ENCODE results near the gene CNBD2. TPM values are rescaled to one million over a fixed set of nuclear protein-coding genes. Genes with fewer than 3 reads are reported as not detected.

The CNBD2 gene
- total and polyA plus RNA-seq, 10 of the 15 experiments (the other 5 are each of a cell fraction or from before 2014, with no cell fraction given) = 0.86 to 7.4 (median 4.6) TPM

DNA sequence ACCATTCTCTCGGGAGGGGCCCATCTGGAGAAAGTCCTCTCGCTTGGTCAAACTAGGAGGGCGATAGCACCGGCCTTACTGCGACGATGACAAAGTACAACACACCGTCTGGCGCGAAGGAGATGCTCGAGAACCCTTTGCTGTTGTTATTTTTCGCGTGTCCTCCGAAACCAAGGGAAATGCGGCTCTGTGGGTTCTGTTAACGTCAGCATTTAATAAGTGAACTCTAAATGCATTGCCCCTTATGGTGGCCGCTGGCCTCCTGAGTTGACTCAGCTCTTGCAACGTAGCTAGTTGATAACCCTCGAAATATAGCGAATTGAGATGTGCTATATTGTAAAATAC lies 13.5 kb upstream of the CNBD2 start (continued):
- peak; percentile 29; the same call in 1 of the 2 replicates for TF ChIP-seq BCL11A (IDR thresholded peaks at IDR 0.05; ENCODE audit: low read depth, low read length)
- TF ChIP-seq ESRRA (IDR thresholded peaks at IDR 0.05; ENCODE audit: low read length) = no peak
- no peak for TF ChIP-seq EP300 (IDR thresholded peaks at IDR 0.05; ENCODE audit: borderline replicate concordance in 1 of 2, control insufficient read depth in 1 of 2, low read depth in 2 of 2, low read length in 2 of 2)
- TF ChIP-seq PAX8 (IDR thresholded peaks at IDR 0.05) = no peak
- TF ChIP-seq MTA2 (IDR thresholded peaks at IDR 0.05; ENCODE audit: low read depth) = peak; percentile 59
- 0 out of 2 replicates have a peak, but pooled peaks have one; percentile 51 for TF ChIP-seq JUNB (IDR thresholded peaks at IDR 0.05)
- TF ChIP-seq BRCA1 (IDR thresholded peaks at IDR 0.05; ENCODE audit: low read depth, low read length) = no peak
- TF ChIP-seq, protein P1, sequence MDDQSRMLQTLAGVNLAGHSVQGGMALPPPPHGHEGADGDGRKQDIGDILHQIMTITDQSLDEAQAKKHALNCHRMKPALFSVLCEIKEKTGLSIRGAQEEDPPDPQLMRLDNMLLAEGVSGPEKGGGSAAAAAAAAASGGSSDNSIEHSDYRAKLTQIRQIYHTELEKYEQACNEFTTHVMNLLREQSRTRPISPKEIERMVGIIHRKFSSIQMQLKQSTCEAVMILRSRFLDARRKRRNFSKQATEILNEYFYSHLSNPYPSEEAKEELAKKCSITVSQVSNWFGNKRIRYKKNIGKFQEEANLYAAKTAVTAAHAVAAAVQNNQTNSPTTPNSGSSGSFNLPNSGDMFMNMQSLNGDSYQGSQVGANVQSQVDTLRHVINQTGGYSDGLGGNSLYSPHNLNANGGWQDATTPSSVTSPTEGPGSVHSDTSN (IDR thresholded peaks at IDR 0.05; ENCODE audit: insufficient replicate concordance, low read depth, low read length) = no peak
- TF ChIP-seq, protein P2, sequence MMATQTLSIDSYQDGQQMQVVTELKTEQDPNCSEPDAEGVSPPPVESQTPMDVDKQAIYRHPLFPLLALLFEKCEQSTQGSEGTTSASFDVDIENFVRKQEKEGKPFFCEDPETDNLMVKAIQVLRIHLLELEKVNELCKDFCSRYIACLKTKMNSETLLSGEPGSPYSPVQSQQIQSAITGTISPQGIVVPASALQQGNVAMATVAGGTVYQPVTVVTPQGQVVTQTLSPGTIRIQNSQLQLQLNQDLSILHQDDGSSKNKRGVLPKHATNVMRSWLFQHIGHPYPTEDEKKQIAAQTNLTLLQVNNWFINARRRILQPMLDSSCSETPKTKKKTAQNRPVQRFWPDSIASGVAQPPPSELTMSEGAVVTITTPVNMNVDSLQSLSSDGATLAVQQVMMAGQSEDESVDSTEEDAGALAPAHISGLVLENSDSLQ (IDR thresholded peaks at IDR 0.05) = no peak
- TF ChIP-seq, protein P3, sequence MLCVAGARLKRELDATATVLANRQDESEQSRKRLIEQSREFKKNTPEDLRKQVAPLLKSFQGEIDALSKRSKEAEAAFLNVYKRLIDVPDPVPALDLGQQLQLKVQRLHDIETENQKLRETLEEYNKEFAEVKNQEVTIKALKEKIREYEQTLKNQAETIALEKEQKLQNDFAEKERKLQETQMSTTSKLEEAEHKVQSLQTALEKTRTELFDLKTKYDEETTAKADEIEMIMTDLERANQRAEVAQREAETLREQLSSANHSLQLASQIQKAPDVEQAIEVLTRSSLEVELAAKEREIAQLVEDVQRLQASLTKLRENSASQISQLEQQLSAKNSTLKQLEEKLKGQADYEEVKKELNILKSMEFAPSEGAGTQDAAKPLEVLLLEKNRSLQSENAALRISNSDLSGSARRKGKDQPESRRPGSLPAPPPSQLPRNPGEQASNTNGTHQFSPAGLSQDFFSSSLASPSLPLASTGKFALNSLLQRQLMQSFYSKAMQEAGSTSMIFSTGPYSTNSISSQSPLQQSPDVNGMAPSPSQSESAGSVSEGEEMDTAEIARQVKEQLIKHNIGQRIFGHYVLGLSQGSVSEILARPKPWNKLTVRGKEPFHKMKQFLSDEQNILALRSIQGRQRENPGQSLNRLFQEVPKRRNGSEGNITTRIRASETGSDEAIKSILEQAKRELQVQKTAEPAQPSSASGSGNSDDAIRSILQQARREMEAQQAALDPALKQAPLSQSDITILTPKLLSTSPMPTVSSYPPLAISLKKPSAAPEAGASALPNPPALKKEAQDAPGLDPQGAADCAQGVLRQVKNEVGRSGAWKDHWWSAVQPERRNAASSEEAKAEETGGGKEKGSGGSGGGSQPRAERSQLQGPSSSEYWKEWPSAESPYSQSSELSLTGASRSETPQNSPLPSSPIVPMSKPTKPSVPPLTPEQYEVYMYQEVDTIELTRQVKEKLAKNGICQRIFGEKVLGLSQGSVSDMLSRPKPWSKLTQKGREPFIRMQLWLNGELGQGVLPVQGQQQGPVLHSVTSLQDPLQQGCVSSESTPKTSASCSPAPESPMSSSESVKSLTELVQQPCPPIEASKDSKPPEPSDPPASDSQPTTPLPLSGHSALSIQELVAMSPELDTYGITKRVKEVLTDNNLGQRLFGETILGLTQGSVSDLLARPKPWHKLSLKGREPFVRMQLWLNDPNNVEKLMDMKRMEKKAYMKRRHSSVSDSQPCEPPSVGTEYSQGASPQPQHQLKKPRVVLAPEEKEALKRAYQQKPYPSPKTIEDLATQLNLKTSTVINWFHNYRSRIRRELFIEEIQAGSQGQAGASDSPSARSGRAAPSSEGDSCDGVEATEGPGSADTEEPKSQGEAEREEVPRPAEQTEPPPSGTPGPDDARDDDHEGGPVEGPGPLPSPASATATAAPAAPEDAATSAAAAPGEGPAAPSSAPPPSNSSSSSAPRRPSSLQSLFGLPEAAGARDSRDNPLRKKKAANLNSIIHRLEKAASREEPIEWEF (IDR thresholded peaks at IDR 0.05; ENCODE audit: insufficient replicate concordance, low read depth, low read length) = no peak
- no peak for TF ChIP-seq POLR2AphosphoS2 (IDR thresholded peaks at IDR 0.05; ENCODE audit: low read depth, low read length)
- no peak for TF ChIP-seq GABPA (IDR thresholded peaks at IDR 0.05; ENCODE audit: low read depth)
- no peak for TF ChIP-seq CHD2 (IDR thresholded peaks at IDR 0.05; ENCODE audit: borderline replicate concordance, low read depth, low read length)
- TF ChIP-seq SMARCA5 (IDR thresholded peaks at IDR 0.05) = no peak
- TF ChIP-seq RCOR1 (conservative IDR thresholded peaks at IDR 0.05; ENCODE audit: low read depth, low read length) = no peak
- TF ChIP-seq, protein P4, sequence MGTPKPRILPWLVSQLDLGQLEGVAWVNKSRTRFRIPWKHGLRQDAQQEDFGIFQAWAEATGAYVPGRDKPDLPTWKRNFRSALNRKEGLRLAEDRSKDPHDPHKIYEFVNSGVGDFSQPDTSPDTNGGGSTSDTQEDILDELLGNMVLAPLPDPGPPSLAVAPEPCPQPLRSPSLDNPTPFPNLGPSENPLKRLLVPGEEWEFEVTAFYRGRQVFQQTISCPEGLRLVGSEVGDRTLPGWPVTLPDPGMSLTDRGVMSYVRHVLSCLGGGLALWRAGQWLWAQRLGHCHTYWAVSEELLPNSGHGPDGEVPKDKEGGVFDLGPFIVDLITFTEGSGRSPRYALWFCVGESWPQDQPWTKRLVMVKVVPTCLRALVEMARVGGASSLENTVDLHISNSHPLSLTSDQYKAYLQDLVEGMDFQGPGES (IDR thresholded peaks at IDR 0.05) = no peak
- TF ChIP-seq EED (IDR thresholded peaks at IDR 0.05; ENCODE audit: low read depth) = 0 out of 2 replicates have a peak, but pooled peaks have one; percentile 3
- TF ChIP-seq TARDBP (IDR thresholded peaks at IDR 0.05; ENCODE audit: borderline replicate concordance) = no peak
- TF ChIP-seq TCF3 (IDR thresholded peaks at IDR 0.05; ENCODE audit: borderline replicate concordance, insufficient read depth, low read depth, low read length) = no peak
- TF ChIP-seq, protein P5, sequence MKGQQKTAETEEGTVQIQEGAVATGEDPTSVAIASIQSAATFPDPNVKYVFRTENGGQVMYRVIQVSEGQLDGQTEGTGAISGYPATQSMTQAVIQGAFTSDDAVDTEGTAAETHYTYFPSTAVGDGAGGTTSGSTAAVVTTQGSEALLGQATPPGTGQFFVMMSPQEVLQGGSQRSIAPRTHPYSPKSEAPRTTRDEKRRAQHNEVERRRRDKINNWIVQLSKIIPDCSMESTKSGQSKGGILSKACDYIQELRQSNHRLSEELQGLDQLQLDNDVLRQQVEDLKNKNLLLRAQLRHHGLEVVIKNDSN (IDR thresholded peaks at IDR 0.05; ENCODE audit: borderline replicate concordance, extremely low read length, insufficient read depth, low read depth, low read length) = no peak
- no peak for TF ChIP-seq RAD51 (IDR thresholded peaks at IDR 0.05)

All from GM12878 (cell line).